NK-92 treated with Interleukin-12 subunit alpha and Interleukin-12 subunit beta, amount 100 ng/mL, for 24 hours (cell line): ENCODE data around the gene PATZ1.
"Not testable (repeated sequence)": the region's sequence is repeated elsewhere in the genome, so short reads cannot be mapped to it uniquely, and the experiment has no call there.

Experiments used
- DNase-seq: peaks from one replicate; lab custom pipeline; 2025; lab: John Stamatoyannopoulos, UW

PATZ1 gene

DNA sequence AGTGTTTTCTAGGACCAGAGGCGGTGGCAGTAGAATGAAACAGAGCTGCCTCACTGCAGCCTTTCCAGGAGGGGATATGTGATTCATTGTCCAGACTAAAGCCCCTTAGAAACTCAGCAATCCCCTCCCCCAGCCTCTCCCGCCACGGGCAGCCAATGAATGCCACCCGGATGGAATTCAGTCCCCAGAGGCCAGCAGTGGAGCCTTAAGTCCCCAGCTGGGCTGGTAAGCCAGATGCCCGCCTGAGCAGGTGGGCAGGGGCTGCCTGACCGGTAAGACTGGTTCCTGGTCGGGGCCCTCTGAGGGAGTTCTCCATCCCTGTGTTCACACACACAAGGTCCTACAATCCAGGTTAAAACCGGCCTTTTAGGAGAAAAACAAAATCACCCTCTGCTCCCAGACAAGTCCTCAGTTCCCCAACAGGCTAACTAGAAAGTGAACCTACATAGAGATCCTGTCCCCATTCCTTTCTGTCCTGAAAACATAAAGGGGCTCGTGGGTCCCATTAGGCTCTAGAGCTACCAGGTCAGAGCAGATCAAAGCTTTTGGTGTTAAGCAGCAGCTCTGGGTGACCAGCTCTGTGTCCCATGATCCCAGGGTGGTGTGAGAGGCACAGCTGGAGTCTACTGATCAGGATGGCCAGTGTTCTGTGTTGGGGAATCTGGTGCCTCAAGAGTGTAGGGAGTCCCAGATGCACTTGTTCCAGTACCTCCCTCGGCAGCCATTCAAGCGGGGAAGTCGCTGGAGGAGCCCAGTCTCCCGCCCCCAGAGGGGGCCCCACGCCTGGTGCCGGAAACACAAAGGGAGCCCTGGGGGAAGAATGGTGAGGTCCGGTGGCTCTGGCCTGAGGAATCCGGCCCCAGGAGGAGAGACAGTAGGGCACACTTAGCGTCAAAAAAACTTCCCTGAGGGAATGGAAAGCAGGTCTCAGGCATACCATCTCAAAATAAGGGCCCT is 2.6 kb downstream of the PATZ1 start:
- no peak for DNase-seq

DNA sequence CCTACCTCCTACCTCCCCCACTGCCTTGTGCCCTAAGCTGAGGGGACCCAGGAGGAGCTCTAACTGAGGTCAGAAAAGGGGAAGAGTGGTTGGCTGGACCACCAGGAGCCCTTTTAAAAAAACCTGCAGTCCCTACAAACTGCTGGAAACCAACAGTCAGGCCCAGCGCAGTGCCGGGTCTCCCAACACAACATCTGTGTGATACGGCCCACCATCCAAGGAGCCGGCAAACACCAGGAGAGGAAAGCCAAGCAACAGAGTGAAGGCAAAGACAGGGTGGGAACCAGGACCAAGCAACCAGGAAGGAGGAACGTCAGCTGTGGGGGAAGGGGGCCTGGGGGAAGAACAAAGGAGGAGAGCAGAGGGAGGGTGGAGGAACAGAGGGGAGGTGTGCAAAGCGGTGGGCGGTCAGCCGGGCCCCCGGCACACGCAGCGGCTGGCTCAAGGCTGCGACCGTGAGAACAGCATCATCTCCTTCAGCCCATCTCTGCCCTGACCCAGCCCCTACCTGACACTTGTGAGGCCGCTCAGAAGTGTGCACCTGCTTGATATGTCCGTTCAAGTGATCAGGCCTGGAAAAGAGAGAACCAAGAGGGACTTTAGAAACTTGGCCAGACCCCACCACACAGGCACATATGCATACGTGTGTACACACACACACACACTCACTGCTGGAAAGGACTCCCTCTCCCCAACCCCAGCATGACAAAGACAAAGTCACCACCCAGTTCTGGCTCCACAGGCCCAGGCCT is 3.6 kb downstream of the PATZ1 start:
- no peak for DNase-seq

DNA sequence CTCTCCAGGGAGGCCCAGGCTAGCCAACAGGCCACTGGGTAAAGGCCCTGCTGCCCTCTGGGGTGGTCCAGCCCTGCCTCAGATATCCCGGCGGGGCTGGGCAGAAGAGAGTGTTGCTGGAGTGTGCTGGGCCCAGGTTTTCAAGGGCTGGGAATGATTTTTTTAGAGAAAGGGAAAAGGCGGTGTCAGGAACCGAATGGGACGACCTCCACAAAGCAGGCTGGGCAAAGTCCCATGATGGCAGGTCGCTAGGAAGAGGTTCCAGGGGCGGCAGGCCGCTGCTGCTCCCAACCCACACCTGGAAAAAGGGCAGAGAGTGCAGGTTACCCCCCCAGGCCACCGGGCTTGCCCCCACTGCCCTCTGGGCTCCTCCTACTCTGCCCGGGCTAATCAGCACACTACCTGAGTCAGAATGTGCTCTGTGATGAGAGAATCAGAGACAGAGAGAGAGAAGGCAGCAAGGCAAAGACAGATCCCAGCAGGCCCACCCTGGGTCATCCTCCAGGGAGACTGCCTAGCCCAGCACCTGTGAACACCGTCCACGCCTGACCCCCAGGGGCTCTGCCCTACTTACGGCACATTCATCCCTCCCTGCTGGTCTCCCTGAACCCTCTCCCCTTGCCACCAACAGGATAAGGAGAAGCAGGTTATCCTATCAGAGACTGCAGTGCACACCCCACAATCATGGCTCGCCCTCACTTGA is 4.6 kb downstream of the PATZ1 start:
- no peak for DNase-seq

DNA sequence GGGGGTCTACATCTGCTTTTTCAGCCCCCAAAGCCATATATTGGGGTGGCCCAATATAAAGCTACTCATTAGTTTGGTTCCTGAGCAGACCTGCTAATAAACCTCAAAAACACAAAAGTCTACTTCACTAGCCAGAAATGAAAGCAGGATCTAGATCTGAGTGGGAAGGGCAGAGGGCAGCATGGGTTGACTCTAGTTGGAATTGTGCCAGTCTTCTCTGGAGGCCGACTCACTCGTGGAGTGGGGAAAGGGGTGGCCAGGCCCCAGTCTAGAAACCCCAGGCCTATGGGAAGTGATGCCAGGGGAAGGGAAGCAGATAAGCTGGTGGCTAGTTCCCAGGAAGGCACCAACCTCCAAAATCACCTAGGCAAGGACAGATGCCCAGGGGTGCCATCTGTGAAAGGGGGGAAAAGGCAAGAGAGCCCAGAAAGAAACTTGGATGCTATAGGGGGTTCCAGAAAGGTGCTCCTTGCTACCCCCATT is 5.3 kb downstream of the PATZ1 start:
- DNase-seq = no peak

DNA sequence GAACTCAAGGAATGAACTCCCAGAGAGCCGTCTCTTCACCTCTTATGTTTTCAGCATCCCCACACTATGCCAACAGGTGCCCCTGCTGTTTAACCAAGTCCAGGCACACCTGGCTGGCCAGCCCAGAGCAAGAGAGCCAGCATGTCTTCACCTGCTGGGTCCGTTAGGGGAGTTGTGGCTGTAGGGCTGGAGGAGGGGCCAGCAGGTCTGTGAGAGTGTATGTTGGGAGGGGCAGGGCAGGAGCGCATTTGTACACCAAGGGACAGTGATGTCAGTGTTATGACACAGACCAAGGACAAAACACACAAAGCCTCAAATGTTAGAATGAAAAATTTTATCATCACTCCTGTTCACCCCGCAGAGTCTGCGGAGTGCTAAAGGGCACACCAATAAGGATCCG is 5.8 kb downstream of the PATZ1 start:
- DNase-seq = no peak

DNA sequence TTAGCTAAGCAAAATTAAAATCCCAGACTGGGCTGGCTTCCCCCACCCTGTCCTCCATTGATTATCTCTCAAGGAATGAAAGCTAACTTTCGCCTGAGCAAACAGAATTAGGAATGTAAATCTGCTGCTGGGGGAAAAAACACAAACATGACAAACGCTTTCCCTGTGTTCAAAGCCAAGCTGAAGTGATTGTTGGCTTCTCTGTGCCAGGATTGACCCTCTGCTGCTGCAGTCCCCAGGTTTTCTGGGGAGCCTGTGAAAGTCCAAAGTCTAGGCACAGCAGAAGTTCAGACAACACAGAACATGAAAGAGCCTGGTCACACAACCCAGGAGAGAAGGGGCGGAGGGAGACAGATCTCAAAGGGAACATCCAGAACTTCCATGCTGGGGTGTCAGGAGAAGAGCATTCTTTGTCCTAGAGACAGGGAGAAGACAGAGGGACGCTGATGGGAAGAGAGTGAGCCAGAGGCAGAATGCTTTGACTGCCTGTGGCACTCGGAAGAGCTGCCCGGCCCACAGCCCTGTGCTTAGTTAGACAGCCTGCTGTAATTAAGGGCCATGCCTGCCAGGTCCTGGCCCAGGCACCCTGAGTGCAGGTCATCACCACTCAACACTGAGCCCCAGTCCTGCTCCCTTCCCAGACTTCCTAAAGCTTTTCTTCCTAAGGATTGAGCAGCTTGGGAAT is 6.9 kb downstream of the PATZ1 start:
- DNase-seq = no peak

DNA sequence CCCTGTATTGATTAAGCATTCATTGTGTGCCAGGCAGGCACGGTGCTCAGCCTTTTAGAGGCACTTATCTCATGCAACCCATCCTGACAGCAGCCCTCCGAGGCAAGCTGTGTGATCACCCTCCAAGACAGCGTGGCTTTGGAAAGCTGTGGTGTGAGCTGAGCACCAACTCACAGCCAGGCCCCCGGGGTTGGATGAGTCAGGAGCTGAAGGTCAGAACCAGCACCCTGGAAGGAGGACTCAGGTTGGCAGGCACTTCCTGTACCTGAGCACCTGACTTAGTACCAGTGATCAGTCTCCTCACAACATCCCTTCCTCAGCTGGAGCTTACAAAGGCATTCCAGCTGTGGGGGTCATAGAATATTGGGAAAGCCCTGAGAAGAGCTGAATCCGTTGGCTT is 9.0 kb downstream of the PATZ1 start:
- DNase-seq = no peak

DNA sequence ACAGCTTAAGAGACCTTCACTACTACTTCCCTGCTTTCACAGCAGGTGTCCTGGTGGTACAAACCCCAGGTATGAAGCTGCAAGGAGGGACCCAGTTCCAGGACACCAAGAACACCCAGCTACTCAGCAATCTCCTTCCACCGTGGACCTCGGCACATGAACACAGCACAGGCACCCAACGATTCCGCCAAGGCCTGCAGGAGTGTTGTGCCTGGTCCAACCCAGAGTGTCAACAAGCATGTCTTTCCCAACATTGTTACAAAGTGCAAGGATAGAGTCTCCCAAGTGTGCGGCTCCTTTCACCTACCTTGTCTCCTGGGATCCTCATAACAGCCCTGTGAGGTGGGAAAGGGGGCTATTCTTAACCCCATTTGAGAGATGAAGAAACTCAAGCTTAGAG is 11.8 kb downstream of the PATZ1 start:
- DNase-seq = no peak

DNA sequence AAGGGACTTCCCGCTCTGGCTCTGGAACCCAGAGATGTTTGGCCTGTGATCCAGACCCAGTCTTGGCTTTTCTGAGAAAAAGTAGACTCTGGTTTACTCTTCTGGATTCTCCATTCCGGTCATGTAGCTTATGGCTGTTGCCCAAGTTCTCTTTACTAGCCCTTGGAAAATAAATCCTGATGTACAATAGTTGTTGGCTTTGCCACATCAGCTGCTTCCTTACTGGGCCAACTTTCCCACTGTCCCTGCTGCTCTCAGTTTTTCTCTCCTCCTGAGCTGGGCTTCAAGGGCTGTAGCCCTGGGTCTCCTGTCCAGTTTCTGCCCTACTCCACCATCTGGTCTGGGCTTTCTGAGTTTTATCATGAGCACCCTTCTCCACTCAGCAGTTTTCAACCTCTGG is 12.5 kb downstream of the PATZ1 start:
- no peak for DNase-seq

DNA sequence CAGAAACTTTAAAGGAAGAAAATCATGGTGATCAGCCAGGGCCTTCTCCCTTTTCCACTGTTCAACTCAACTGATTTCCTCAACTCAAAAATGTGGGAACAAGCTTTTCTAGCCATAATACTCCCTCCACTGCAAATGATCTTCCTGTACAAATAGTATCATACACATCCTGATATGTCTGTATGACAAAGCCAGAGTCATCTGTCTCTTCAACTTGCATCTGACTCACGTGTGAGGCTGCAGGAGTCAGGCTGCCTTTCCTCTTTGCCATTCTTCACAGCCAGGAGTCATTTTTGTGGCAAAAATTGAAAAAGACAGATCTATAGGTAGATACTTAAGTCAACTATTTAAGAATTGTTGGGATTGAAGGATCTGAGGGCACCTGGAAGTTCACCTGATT is 13.3 kb downstream of the PATZ1 start:
- DNase-seq = no peak

DNA sequence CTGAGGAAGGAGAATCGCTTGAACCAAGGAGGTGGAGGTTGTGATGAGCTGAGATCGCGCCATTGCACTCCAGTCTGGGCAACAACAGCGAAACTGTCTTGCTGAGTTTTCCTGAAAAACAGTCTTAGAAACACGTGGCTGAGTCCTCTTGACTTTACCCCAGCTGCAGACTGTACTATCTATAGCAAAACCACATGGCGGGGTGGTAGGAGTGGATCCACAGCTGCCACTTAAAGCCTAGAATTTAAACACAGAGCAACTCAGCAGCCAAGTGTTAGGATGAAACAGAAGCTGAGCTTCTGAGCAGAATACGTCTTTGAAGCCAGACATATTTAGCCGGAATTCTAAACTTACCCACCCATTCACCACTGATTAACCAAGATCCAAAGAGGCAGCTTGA is 14.1 kb downstream of the PATZ1 start:
- no peak for DNase-seq

DNA sequence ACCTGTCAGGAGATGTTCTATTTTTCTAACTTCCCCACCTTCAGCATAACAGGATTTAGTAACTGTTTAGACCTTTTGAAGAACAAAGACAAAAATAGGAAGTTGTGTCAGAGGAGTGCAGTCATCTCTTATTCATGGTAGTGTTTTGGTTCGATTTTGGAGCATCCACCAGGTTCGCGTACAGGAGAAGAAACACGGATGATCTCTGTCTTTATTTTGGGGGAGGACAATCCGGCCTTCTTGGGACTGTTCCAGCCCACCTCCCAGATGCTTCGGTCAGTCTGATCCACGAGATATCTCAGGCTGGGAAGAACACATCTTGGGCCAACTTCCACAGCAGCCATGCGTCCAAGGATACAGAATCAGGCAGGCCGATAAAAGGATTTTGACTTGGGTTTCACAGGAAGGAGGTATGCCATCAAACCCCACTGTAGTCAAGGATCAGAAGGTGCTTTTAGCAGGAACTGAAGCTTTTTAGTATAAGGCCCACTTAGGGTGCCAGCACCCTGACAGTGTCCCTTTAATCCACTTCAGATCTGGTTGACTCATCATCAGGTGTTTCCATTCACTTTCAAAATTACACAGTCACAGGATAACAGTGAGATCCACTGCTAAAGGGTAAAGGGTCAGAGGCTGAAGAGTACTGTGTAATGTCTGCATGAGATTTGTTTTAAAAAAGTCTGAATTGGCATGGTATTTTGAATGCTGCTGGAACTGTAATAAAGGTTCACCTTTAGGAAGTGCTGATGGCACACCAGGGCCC is 16.5 kb downstream of the PATZ1 start:
- no peak for DNase-seq

DNA sequence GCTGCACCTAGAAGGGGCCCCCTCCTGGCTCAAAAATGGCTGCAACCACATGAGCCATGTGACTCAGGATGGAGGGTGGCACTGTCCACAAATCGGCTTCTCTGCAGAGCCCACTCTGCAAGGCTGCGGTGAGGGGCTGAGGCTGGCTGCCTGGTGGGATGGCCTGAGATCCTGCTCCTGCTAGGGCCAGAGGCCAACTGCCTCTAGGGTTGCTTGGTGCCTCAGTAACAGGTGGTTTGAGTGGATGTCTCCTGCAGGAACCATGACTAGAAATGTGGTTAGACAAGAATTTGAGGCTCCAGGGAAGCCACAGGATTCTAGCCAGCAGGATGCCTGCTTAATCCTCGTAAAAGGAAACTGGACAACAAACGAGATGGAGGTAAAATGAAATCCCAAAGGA is 17.1 kb downstream of the PATZ1 start:
- no peak for DNase-seq

DNA sequence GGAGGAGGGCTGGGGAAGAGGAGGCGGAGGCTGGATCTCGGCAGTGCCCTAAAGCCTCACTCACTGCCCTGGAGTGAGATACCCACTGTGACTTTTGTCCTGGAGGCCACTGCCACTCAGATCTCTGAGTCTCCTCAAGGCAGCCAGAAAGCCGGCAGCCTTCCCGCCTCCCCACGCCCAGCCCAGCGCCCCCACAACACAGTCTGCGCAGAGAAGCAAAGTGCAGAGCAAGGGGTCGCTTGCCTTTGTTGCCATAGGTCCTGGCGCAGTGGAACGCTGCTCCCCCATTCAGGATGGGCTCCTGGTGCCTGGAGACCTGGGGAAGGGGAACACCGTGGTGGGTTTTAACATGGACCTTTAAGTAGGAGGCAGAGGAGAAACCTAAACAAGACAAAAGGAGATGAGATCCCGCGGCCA is 17.6 kb downstream of the PATZ1 start:
- no peak for DNase-seq

DNA sequence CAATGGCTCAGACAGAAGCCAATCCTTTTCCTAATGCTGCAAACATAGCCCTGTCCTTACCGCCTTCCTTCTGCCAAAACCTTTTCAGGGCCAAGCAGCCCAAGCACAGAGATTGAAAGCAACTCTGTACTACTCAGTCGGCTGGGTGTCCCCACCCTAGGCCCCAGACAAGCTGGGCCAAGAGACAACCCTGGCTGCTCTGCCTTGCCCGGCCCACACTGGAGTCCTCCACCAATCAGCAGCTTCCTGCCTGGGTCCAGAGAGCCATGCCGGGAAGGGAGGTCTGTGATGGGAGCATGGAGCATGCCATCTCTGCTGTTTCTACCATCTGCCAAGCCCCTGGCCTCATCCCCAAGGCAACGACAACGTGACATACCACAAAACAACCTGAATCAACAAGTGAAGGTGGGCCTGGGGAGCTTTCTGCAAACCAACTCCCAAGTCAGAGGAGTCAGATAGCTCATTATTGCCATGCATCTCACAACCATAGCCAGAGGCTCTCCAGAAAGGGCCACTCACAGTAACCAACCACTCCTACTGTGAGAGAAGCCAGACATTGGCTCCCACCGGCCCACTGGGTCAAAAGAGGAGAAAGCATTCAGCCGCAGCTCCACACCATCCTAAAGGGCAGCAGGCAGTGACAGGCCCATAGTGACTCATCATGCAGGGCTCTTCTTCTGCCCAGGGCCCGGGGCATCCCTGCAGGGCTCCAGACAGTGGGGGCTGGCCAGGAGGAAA is 18.2 kb downstream of the PATZ1 start:
- DNase-seq = no peak

DNA sequence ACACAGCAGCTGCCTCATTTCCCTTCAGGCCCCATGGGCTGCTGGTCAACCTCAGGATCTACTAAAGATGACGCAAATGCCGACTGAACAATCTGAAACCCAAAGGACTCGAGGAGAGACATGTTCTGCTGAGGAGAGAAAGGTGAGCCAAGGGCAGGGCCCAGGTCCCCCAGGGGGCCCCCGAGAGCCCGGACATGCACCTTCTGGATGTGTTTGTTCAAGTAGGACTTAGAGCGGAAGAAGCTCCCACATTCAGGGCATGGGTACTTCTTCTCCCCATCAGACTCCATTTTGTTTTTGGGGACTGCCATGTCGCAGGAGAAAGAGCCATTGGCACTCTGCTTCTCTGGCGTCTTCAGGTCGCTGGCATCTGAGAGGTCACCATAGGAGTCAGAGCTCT is 19.3 kb downstream of the PATZ1 start:
- no peak for DNase-seq

DNA sequence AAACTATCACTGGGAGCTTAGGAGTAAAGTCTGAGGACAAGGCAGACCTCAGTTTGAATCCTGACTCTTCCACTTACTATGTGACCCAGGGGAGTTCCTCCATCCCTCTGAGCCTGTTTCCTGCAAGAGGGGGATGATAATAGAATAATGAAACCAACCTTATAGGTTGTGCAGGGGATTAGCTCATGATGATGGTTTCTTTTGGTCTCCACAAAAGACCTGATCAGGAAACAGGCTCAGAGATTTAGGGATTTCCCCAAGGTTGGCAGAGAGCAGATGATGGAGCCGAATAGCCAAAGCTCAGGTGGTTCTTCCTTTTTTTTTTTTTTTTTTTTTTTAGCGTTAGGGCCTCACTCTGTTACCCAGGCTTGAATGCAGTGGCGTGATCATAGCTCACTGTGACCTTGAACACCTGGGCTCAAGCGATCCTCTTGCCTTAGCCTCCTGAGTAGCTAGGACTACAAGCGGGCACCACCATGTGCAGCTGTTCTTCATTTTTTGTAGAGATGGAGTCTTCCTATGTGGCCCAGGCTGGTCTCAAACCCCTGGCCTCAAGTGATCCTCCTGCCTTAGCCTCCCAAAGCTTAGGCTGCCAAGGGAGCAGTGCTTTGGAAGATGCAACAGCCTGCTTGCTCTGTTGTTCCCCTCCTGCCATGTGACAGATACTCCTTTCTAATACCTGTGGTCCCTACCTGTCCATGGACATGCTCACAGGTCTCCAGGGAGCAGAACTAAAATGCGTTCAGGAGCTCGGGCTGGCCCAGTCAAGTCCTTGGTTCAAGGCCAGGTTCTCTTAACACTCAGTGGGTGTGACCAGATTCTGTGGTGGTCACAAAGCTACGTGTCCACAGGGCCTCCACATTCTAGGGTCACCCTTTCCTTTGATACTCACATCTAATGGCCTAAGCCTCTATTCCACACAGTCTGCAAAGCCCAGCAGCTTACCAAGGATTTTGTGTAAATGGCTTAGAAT is 22.3 kb downstream of the PATZ1 start:
- no peak for DNase-seq

DNA sequence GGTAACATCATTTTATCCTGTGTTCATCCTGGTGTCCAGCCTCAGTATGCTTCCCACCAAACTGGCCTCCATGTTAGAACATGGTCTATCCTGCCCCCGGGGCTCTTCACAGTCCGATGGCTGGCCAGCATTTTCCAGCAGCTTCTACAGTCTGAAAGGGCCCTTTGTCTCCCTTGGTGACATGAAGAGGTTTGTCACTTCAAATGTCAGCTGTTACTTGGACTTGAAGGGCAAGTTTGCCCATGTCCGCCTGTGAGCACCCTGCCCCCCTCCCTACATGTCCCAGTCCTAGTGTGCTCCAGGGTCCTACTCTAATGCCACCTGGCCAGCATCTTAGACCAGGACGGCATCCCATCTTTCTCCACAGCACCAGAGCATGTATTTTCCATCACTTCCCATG is 24.7 kb downstream of the PATZ1 start:
- DNase-seq = no peak

DNA sequence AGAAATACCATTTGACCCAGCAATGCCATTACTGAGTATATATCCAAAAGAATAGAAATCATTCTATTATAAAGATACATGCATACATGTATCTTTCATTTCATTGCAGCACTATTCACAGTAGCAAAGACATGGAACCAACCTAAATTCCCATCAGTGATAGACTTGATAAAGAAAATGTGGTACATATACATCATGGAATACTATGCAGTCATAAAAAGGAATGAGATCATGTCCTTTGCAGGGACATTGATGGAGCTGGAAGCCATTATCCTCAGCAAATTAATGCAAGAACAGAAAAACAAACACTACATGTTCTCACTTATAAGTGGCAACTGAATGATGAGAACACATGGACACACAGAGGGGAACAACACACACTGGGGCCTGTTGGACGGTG is 31.9 kb downstream of the PATZ1 start:
- DNase-seq = not testable (repeated sequence)
